Subcutaneous adipose tissue (tissue), 4 donors: ENCODE measurements around the gene RAD51B. TPM values are rescaled to one million over a fixed set of nuclear protein-coding genes. Genes with fewer than 3 reads are reported as not detected.

Source experiments
- CTCF ChIP-seq: fragments of 450-650 bp; IDR thresholded peaks from one replicate; pipeline ENCODE4 v1.5.1; 2016; ENCODE audit warnings: low read depth, mild to moderate bottlenecking, control low read depth, antibody characterized with exemption, moderate library complexity
- total RNA-seq, 4 donors: library from RNA; depleted of rRNA; stranded (reverse); fragments of >200 nt; gene quantifications; one replicate each; pipeline ENCODE4 v1.1.0, GENCODE V29; 2016

The RAD51B gene
- total RNA-seq, 4 donors from 2014 or later = 9.7 to 24.1 (median 16.7) TPM

DNA sequence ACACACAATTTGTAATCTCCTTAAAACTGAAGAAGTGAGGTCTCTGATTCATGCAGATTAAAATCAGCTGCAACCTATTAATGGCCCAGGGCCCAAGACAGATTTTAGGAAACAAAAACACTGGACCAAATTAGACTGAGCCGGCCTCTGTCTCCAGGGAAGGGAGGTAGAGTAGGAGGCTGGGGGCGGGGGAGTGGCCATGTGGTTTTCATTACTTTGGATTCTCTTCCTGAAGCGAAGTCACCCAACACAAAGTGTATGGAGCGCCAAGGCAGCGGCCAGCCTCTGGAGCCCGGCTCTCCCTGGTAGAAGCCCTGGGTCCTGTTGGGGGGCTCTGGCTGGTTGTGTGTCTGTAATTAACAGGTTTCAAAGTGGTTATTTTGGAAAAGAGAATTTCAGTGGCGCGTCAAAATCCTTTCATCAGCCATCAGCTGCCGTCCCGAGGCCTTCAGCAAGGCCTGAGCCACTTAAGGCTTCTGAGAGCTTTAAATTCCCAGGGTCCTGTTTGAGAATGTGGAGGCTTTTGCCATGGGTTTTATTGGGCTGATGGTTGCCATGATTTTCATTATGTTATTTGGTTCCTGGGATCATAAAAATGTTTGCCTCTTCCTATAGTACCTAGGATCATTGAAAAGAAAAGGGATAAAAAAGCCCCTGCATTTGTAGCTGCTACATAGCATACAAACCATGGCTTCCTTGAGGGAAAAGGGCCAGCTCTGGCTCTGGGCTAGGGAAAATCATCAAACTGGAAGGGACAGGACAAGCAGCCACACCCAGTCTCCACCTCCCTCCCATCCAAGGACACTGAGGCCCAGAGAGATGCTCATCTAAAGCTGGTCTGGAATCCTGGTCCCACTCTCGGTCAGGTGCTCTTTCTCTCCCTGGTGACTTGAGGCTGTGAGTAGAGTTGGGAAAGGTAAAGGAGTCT lies 690.9 kb downstream of the RAD51B start:
- TF ChIP-seq CTCF = no peak

GRCh38 chr14:68511129-68512047 lies 691.8 kb downstream of the RAD51B start:
- TF ChIP-seq CTCF = no peak

DNA sequence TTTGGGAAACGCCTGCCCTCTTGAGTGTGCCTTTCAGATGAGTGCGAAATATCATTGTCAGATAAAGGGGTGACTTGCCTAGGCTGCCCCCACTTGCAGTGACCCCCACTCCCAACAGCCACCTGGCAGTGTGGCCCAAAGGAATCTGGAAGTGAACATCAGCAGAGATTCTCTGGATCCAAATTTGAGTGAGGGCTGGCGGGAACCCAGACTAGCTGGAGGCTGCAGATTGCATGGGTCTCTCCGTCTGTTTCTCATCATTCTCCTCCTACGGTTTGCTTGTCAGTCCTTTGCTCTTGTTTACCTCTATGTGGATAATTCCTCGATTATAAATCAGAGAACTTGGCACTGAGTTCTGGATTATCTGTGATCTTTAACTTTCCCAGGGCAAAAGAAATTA lies 692.5 kb downstream of the RAD51B start:
- TF ChIP-seq CTCF = no peak

DNA sequence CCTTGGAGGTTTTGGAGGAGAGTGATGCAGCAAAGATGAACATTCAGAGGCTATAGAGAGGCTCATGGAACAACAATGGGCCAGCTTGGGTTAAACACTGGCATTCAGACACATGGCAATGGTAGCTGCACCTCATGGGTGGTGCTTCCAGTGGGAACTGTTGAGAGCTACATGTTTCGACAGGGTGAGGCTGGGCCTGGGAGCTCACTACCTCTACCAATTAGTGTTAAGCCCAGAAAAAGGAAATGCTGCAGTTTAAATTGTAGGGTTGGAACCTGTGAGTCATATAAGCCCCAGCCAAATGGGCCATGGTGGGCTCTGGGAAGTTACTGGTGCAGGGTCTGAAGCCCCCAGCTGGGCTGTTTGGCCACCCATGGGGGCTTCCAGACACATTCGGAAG lies 693.6 kb downstream of the RAD51B start:
- no peak for TF ChIP-seq CTCF

DNA sequence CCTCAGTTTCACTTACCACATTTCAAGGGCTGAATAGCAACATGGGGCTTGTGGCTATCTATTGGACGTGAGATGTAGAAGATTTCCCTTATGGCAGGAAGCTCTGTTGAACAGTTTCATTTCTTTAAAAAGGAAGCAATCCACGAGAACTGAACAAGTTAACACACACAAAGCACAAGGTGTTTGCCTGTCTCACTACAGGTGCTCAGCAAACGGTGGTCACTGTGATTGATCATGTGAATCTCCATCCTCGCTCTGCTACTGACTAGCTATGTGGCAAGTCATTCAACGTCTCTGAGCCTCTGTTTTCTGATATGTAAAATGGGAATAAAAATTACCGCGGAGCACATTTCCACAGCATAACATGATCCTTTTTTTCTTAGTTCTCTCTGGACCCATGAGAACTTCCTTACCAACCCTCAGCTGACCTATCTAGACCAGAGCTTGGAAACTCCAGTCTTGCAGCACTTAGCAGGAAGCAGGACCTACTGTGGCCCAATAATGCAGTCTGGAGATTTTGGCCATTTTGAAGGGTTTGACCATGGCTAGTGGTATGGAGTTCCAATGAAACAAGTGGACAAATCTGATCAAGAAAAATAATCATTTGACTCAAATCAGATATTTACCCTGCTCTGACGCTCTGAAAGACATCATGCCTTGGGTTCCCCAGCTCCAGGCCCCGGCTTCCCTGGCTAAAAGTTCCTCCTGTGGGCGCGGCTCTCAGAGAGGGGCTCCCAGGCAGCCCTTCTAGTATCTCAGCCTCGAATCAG lies 694.4 kb downstream of the RAD51B start:
- no peak for TF ChIP-seq CTCF

GRCh38 chr14:68514608-68515194 lies 695.1 kb downstream of the RAD51B start:
- no peak for TF ChIP-seq CTCF
